OCI-LY7 (cell line): ENCODE measurements around the gene BCAT1. TPM values are rescaled to one million over a fixed set of nuclear protein-coding genes. Genes with fewer than 3 reads are reported as not detected.
"Not testable (repeated sequence)": the region's sequence is repeated elsewhere in the genome, so short reads cannot be mapped to it uniquely, and the experiment has no call there.

Source experiments
- BruUV-seq: library from RNA; stranded (reverse); fragments of 400-500 nt; replicated peaks from 2 replicates; lab custom pipeline; 2021; lab: Mats Ljungman, UMichigan
- CTCF ChIA-PET: fragments of 300-600 bp; sonication (Branson Sonifier 250); formaldehyde crosslinking; loops from one replicate; lab custom pipeline; 2022; ENCODE audit warnings: antibody characterized with exemption; ENCODE audit not compliant: unreplicated experiment; lab: Charles Lee
- POLR2A ChIA-PET: fragments of 300-600 bp; sonication (Branson Sonifier 250); formaldehyde crosslinking; loops from one replicate; lab custom pipeline; 2022; ENCODE audit warnings: antibody characterized with exemption; lab: Charles Lee
- DNase-seq: peaks from one replicate; pipeline ENCODE4 v3.0.0-alpha.2; 2015; ENCODE audit warnings: low spot score
- H2AFZ ChIP-seq: fragments of 200-600 bp; sonication (generic), shearing (Covaris generic); 2 replicates; pipeline ENCODE4 v1.6.1; 2014; ENCODE audit warnings: mild to moderate bottlenecking, antibody characterized with exemption, low read length, moderate library complexity
- H3K27ac ChIP-seq: fragments of 200-600 bp; sonication (generic); 2 replicates; pipeline ENCODE4 v1.5.1; 2014; ENCODE audit warnings: mixed run types, low read depth, mild to moderate bottlenecking, moderate library complexity, low read length, inconsistent platforms; ENCODE audit not compliant: poor library complexity, severe bottlenecking
- H3K36me3 ChIP-seq: fragments of 200-600 bp; sonication (generic); 2 replicates; pipeline ENCODE4 v1.6.1; 2014; ENCODE audit warnings: mild to moderate bottlenecking, antibody characterized with exemption, low read length, moderate library complexity, mixed read lengths; ENCODE audit not compliant: insufficient read depth
- H3K4me1 ChIP-seq: fragments of 200-600 bp; sonication (generic); 2 replicates; pipeline ENCODE4 v1.5.1; 2014; ENCODE audit warnings: mild to moderate bottlenecking, low read length; ENCODE audit not compliant: insufficient read depth, poor library complexity, severe bottlenecking
- H3K4me2 ChIP-seq: fragments of 200-600 bp; sonication (generic); 2 replicates; pipeline ENCODE4 v1.6.1; 2014; ENCODE audit warnings: mild to moderate bottlenecking, low read length
- H3K4me3 ChIP-seq: fragments of 200-600 bp; sonication (generic); 2 replicates; pipeline ENCODE4 v1.5.1; 2014; ENCODE audit warnings: mild to moderate bottlenecking, low read depth, low read length; ENCODE audit not compliant: poor library complexity, severe bottlenecking
- H3K79me2 ChIP-seq: fragments of 200-600 bp; sonication (generic); 2 replicates; pipeline ENCODE4 v1.6.1; 2016; ENCODE audit warnings: low read depth, mild to moderate bottlenecking, low read length, moderate library complexity, mixed read lengths; ENCODE audit not compliant: insufficient read depth
- H3K9me2 ChIP-seq: fragments of 200-600 bp; sonication (generic); 2 replicates; pipeline ENCODE4 v1.6.1; 2016; ENCODE audit warnings: mild to moderate bottlenecking, low read length, mixed read lengths; ENCODE audit not compliant: insufficient read depth
- H3K9me3 ChIP-seq: fragments of 200-600 bp; sonication (generic); 2 replicates; pipeline ENCODE4 v1.6.1; 2014; ENCODE audit warnings: mild to moderate bottlenecking, mixed run types, low read length, mixed read lengths
- H4K20me1 ChIP-seq: fragments of 200-600 bp; sonication (generic); 2 replicates; pipeline ENCODE4 v1.6.1; 2014; ENCODE audit warnings: mild to moderate bottlenecking, antibody characterized with exemption, low read length, moderate library complexity, mixed read lengths; ENCODE audit not compliant: insufficient read depth
- EZH2phosphoT487 ChIP-seq: fragments of 200-600 bp; sonication (generic); IDR thresholded peaks from 2 replicates; pipeline ENCODE4 v1.6.1; 2018; ENCODE audit warnings: low read depth, borderline replicate concordance, mild to moderate bottlenecking, mixed run types, antibody characterized with exemption, low read length, moderate library complexity, mixed read lengths
- intact Hi-C: fragments of 100-400 bp; cut with micrococcal nuclease; formaldehyde crosslinking; loops from one replicate; pipeline ENCODE4 v1.10.0; 2022; ENCODE audit not compliant: unreplicated experiment
- total RNA-seq, 2 experiments: library from RNA; depleted of rRNA in 1 of 2; stranded (reverse); fragments of >200 nt in 1 of 2; shearing (Covaris generic) in 1 of 2; gene quantifications; 2 replicates each; pipeline ENCODE4 v1.2.3, GENCODE V29; 2014 to 2022
- TF ChIP-seq, protein P1 (sequence below): fragments of 200-600 bp; sonication (generic); conservative IDR thresholded peaks from 2 replicates; pipeline ENCODE4 v1.5.1; 2014; ENCODE audit warnings: mild to moderate bottlenecking, antibody characterized with exemption, low read length, moderate library complexity, mixed read lengths

BCAT1 gene
- total RNA-seq, 2 experiments from 2014 or later = 121 to 207 TPM

DNA sequence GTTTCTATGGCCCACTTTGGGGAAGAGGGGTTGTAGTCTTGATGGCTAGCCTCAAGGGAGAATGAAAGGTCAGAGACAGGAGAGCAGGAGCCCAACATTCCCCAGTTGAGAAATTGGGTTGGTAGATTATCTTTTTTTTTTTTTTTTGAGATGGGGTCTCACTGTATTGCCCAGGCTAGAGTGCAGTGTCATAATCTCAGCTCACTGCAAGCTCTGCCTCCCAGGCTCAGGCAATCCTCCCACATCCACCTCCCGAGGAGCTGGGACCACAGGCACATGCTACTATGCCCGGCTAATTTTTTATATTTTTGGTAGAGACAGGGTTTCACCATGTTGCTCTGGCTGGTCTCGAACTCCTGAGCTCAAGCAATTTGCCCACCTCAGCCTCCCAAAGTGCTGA, 34.9 kb downstream of the BCAT1 start:
- POLR2A ChIA-PET = no interaction called here
- peaks cover 79% of the 10 kb centered on the region for H3K79me2 ChIP-seq
- H3K27ac ChIP-seq = no peak overlapping the region
- no TSS peak for BruUV-seq
- 0 out of 2 replicates have a peak, but pooled peaks cover 5% of the 10 kb centered on the region for H4K20me1 ChIP-seq
- TF ChIP-seq, protein P1, sequence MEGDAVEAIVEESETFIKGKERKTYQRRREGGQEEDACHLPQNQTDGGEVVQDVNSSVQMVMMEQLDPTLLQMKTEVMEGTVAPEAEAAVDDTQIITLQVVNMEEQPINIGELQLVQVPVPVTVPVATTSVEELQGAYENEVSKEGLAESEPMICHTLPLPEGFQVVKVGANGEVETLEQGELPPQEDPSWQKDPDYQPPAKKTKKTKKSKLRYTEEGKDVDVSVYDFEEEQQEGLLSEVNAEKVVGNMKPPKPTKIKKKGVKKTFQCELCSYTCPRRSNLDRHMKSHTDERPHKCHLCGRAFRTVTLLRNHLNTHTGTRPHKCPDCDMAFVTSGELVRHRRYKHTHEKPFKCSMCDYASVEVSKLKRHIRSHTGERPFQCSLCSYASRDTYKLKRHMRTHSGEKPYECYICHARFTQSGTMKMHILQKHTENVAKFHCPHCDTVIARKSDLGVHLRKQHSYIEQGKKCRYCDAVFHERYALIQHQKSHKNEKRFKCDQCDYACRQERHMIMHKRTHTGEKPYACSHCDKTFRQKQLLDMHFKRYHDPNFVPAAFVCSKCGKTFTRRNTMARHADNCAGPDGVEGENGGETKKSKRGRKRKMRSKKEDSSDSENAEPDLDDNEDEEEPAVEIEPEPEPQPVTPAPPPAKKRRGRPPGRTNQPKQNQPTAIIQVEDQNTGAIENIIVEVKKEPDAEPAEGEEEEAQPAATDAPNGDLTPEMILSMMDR = no peak
- intact Hi-C loops = no loop called here
- no peaks in the 10 kb centered on the region for H3K9me2 ChIP-seq
- H3K9me3 ChIP-seq = no peaks in the 10 kb centered on the region
- no peak overlapping the region for H2AFZ ChIP-seq
- no peak overlapping the region for H3K4me2 ChIP-seq
- DNase-seq = no peak
- CTCF ChIA-PET = no interaction called here
- H3K4me3 ChIP-seq = no peak overlapping the region
- H3K36me3 ChIP-seq = peaks cover 46% of the 10 kb centered on the region
- peaks cover 5% of the 10 kb centered on the region for H3K4me1 ChIP-seq

DNA sequence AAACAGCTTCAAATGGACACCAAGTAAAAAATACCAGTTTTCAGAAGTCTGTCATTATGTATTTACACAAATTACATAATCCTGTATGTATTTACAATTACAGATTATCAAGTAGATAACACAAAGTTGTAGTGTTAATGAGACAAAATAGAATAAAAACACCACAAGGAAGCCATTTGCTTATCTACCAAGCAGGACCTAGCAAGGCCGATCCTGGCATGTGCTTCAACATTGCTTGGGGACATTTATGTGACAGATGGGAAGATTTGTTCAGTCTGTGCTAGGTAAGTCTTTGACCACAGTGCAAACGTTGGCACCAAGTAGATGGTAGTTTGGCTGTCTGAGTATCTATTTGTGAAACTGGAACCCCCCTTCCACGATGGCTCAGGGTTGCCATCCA, 35.8 kb downstream of the BCAT1 start:
- Histone ChIP-seq H4K20me1 (0 out of 2 replicates have a peak, but pooled peaks cover 5% of the 10 kb centered on the region), H3K9me3 (no peaks in the 10 kb centered on the region), H3K4me2 (no peak overlapping the region), H3K9me2 (no peaks in the 10 kb centered on the region), H2AFZ (no peak overlapping the region), H3K4me1 (peaks cover 5% of the 10 kb centered on the region), H3K27ac (no peak overlapping the region), H3K4me3 (no peak overlapping the region), H3K36me3 (peaks cover 49% of the 10 kb centered on the region), H3K79me2 (peaks cover 72% of the 10 kb centered on the region)
- POLR2A ChIA-PET = no interaction called here
- TF ChIP-seq EZH2phosphoT487 = no peak
- TF ChIP-seq, protein P1 = no peak
- intact Hi-C loops = no loop called here
- BruUV-seq = no TSS peak
- DNase-seq = no peak
- CTCF ChIA-PET = no interaction called here

DNA sequence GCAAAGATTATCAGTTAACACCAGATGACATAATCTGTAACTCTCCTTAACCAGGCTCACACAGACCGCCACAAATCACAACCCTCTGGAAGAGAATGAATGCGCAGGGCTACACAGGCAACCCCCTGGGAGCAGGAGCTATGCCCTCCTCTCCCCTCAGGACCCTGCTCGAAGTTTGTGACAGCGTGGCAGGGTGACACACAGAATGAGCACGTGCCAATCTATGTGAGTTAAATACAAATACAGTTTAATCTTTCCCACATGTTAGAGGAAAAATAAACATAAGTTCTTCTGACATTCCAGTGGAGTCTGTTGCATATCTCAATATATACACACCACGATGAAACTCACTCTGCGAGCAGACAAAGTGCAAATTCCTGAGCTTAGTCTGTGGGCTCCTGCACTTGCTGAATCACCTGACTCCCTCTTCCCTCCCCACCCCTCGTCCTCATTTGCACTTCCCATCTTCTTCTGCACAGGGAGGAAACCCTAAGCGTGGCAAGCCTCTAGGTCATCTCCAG, 37.6 kb downstream of the BCAT1 start:
- Histone ChIP-seq H3K36me3 (peaks cover 42% of the 10 kb centered on the region), H2AFZ (no peak overlapping the region), H3K9me3 (no peaks in the 10 kb centered on the region), H3K27ac (no peak overlapping the region), H3K9me2 (no peaks in the 10 kb centered on the region), H4K20me1 (0 out of 2 replicates have a peak, but pooled peaks cover 5% of the 10 kb centered on the region), H3K79me2 (peaks cover 57% of the 10 kb centered on the region), H3K4me3 (no peak overlapping the region), H3K4me2 (no peak overlapping the region), H3K4me1 (peaks cover 5% of the 10 kb centered on the region)
- TF ChIP-seq EZH2phosphoT487 = no peak
- TF ChIP-seq, protein P1 = no peak
- no peak for DNase-seq
- BruUV-seq = no TSS peak
- ChIA-PET POLR2A (interaction anchor here (0.7 to 1.1 kb wide), 2 partner anchors 20 to 414 kb away, joined by 3 to 5 read pairs; no protein-coding TSS in a partner anchor), CTCF (interaction anchor here (0.8 kb wide), 1 partner anchor 10 kb away, joined by 3 read pairs; no protein-coding TSS in a partner anchor)
- intact Hi-C loops = no loop called here

DNA sequence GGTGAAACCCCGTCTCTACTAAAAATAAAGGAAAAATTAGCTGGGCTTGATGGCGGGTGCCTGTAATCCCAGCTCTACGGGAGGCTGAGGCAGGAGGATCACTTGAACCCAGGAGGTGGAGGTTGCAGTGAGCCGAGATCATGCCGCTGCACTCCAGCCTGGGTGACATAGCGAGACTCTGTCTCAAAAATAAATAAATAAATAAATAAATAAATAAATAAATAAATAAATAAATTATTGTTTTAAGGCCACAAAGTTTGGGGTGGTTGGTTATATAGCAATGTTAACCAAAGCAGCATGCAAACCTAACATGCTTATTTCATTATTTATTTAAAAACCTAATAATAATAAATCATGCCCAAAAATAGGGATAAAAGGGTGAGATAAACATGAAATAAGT, 38.7 kb downstream of the BCAT1 start:
- H3K4me1 ChIP-seq, BruUV-seq, DNase-seq, H3K4me3 ChIP-seq, H3K27ac ChIP-seq, H4K20me1 ChIP-seq, H2AFZ ChIP-seq, H3K9me3 ChIP-seq, intact Hi-C loops, H3K9me2 ChIP-seq, CTCF ChIA-PET, H3K4me2 ChIP-seq: not testable (repeated sequence)
- POLR2A ChIA-PET = interaction anchor here (0.9 kb wide), 1 partner anchor 9 kb away, joined by 3 read pairs; no protein-coding TSS in a partner anchor
- peaks cover 56% of the 10 kb centered on the region for H3K79me2 ChIP-seq
- peaks cover 51% of the 10 kb centered on the region for H3K36me3 ChIP-seq
